Endothelial cell of hepatic sinusoid (primary cell): ENCODE measurements around the gene PAQR4.

Experiments
- in situ Hi-C: cut with HindIII; loops from 2 replicates; pipeline ENCODE4 v1.10.0; 2017; ENCODE audit warnings: low sequenced_read_pairs

PAQR4 gene

GRCh38 chr16:3020604-3021448 lies 51.7 kb downstream of the PAQR4 start:
- in situ Hi-C loops = no loop called here

- in situ Hi-C loops = no loop called here
Measured at GRCh38 chr16:3021449-3022207, 52.5 kb downstream of the PAQR4 start.

GRCh38 chr16:3022208-3022683 lies 53.1 kb downstream of the PAQR4 start:
- in situ Hi-C loops = no loop called here

- in situ Hi-C loops = no loop called here
Measured at GRCh38 chr16:3022684-3023414, 53.7 kb downstream of the PAQR4 start.
